Naive thymus-derived CD4-positive, alpha-beta T cell (primary cell): ENCODE results near the gene BCL11B. TPM values are rescaled to one million over a fixed set of nuclear protein-coding genes. Genes with fewer than 3 reads are reported as not detected.
A peak's percentile ranks its signal among the peaks of the same experiment; 100 is the strongest.

Experiments
- ATAC-seq: fragments of 150-1000 bp; cut with Tn5 transposase; 2 replicates; pipeline ENCODE4 v1.10.0; 2021; ENCODE audit warnings: mild to moderate bottlenecking, moderate library complexity
- CTCF ChIA-PET: fragments of 350-600 bp; sonication (Branson Sonifier 250); formaldehyde crosslinking; loops from one replicate; lab custom pipeline; 2021; ENCODE audit warnings: antibody characterized with exemption; lab: Charles Lee
- POLR2A ChIA-PET: fragments of 350-600 bp; sonication (Branson Sonifier 250); formaldehyde crosslinking; loops from one replicate; lab custom pipeline; 2021; ENCODE audit warnings: antibody characterized with exemption, inconsistent platforms; lab: Charles Lee
- DNase-seq, 9 donors: peaks; one replicate each; pipeline versions ENCODE4 v3.0.0 to v3.0.0-alpha.2; 2020 to 2022; ENCODE audit warnings: mixed read lengths in 1 of 9
- H3K27ac ChIP-seq: one replicate; pipeline ENCODE4 v1.7.0; 2013; ENCODE audit warnings: mild to moderate bottlenecking, low read depth, low read length, moderate library complexity
- H3K27me3 ChIP-seq, 2 donors: one replicate each; pipeline ENCODE4 v1.7.0; 2013; ENCODE audit warnings: low read length in 2 of 2, mild to moderate bottlenecking in 2 of 2, moderate library complexity in 2 of 2; ENCODE audit not compliant: control insufficient read depth in 2 of 2, insufficient read depth in 2 of 2
- H3K36me3 ChIP-seq, 3 experiments: 1 replicate in 2 of 3; 2 replicates in 1 of 3; pipeline ENCODE4 v1.7.0; 2013; ENCODE audit warnings: low read length in 3 of 3, mild to moderate bottlenecking in 3 of 3, moderate library complexity in 1 of 3; ENCODE audit not compliant: insufficient read depth in 3 of 3, control insufficient read depth in 2 of 3
- H3K4me1 ChIP-seq, 2 donors: one replicate each; pipeline ENCODE4 v1.7.0; 2013; ENCODE audit warnings: low read length in 2 of 2, mild to moderate bottlenecking in 2 of 2, moderate library complexity in 1 of 2; ENCODE audit not compliant: control insufficient read depth in 2 of 2, insufficient read depth in 2 of 2
- H3K4me3 ChIP-seq: 2 replicates; pipeline ENCODE4 v1.7.0; 2013; ENCODE audit warnings: mild to moderate bottlenecking, low read length
- H3K9me3 ChIP-seq, 3 experiments: 1 replicate in 2 of 3; 2 replicates in 1 of 3; pipeline ENCODE4 v1.7.0; 2013; ENCODE audit warnings: low read length in 3 of 3; ENCODE audit not compliant: control insufficient read depth in 2 of 3
- H3K27ac Mint-ChIP-seq, 9 donors: one replicate each; pipeline ENCODE4 v1.8.0; 2020 to 2022; ENCODE audit warnings: mixed read lengths in 9 of 9, mild to moderate bottlenecking in 8 of 9, moderate library complexity in 5 of 9, inconsistent platforms in 2 of 9
- H3K27me3 Mint-ChIP-seq, 5 donors: one replicate each; pipeline ENCODE4 v1.8.0; 2021 to 2022; ENCODE audit warnings: mixed read lengths in 5 of 5, mild to moderate bottlenecking in 1 of 5
- H3K36me3 Mint-ChIP-seq, 5 donors: one replicate each; pipeline ENCODE4 v1.8.0; 2020 to 2022; ENCODE audit warnings: mixed read lengths in 5 of 5, mild to moderate bottlenecking in 3 of 5, inconsistent platforms in 1 of 5
- H3K4me1 Mint-ChIP-seq, 7 donors: one replicate each; pipeline ENCODE4 v1.8.0; 2020 to 2022; ENCODE audit warnings: mixed read lengths in 7 of 7, mild to moderate bottlenecking in 3 of 7, inconsistent platforms in 1 of 7
- H3K4me3 Mint-ChIP-seq, 10 donors: one replicate each; pipeline ENCODE4 v1.8.0; 2020 to 2022; ENCODE audit warnings: mild to moderate bottlenecking in 10 of 10, mixed read lengths in 10 of 10, moderate library complexity in 6 of 10, inconsistent platforms in 2 of 10
- H3K9me3 Mint-ChIP-seq, 11 donors: one replicate each; pipeline ENCODE4 v1.8.0; 2020 to 2022; ENCODE audit warnings: mixed read lengths in 11 of 11, mild to moderate bottlenecking in 4 of 11, inconsistent platforms in 1 of 11, moderate library complexity in 1 of 11
- intact Hi-C, 2 donors: fragments of 100-400 bp; cut with micrococcal nuclease; formaldehyde crosslinking; loops; one replicate each; pipeline ENCODE4 v1.15.1; 2023
- polyA plus RNA-seq, 2 donors: library from polyadenylated mRNA; unstranded; fragments of 300-500 nt; fragmentation: Illumina TruSeq; gene quantifications; one replicate each; pipeline ENCODE4 v1.2.3, GENCODE V29; 2021
- total RNA-seq, 6 experiments: library from RNA in 5 of 6; stranded (reverse) in 5 of 6; gene quantifications; 1 replicate in 5 of 6; 2 replicates in 1 of 6; pipeline ENCODE4 v1.2.3 and lab custom pipeline; 2021 to 2026

The BCL11B gene
- total and polyA plus RNA-seq, 7 experiments from 2014 or later = 10.9 to 269 (median 145) TPM

DNA sequence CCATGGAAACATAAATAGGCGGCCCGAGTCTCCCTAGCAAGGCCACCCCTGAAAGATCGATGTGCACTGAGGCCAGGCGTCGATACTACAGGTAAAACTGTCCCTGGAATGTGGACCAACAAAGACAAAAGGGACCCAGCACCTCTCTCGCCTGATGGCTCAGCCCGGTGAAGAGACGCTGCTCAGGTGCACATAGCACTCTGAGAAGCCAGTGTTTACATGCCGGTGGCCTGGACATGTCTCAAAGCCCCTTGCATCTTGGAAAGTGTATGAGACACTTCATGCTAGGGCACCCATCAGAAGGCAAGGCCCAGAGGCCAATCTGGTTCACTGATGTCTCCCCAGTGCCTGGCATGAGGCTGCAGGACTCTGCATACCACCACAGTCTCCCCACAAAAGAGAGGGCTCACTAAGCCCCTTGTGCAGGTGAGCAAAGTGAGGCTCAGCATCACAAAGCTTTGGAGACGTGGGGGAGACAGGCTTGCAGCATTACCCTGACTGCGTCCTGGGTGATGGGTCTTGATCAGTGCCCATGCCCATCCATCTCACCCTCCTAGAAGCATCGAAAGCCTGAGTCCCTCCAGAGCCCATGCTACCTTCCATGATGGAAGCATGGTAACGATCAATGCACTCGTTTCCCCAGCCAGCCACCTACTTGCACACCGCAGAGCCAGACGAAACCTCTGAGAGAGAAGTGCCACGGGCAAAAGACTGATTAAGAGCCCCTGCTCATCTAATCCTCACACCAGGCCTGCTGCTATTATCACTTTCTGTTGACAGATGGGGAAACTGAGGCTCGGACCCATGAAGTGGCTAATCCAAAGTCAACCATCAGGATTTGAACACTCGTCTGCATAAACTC, 16.1 kb downstream of the BCL11B start:
- DNase-seq (peak in 1 of 9 donors; percentile 29), ATAC-seq (no peak)
- Histone ChIP-seq H3K9me3 (no peaks in the 10 kb centered on the region), H3K27ac (peak overlapping the region; percentile 98), H3K27me3 (no peaks in the 10 kb centered on the region), H3K36me3 (peaks cover 6 to 62% (median 39%) of the 10 kb centered on the region in 3 experiments), H3K4me3 (peak overlapping the region; percentile 56), H3K4me1 (peaks cover 97 to 100% of the 10 kb centered on the region in 2 donors)
- H3K36me3 Mint-ChIP-seq = peaks cover 19 to 84% (median 60%) of the 10 kb centered on the region in 5 donors
- H3K27ac Mint-ChIP-seq = peak overlapping the region; percentile 99 to 100 (median 100)
- peak overlapping the region; percentile 82 to 99 (median 94) for H3K4me3 Mint-ChIP-seq
- H3K27me3 Mint-ChIP-seq = no peaks in the 10 kb centered on the region
- intact Hi-C loops = loop anchor here in 1 of 2 donors (1.0 kb wide), 1 partner anchor 9 kb away; no protein-coding TSS in a partner anchor
- ChIA-PET POLR2A (interaction anchor here (3.1 to 54.4 kb wide), 4 partner anchors 9 to 47 kb away, joined by 34 to 2458 read pairs (median 706); partner anchors contain the start of gene BCL11B), CTCF (interaction anchor here (0.8 to 1.0 kb wide), 2 partner anchors 10 to 11 kb away, joined by 3 to 8 read pairs; no protein-coding TSS in a partner anchor)
- peaks cover 62 to 100% (median 97%) of the 10 kb centered on the region in 7 donors for H3K4me1 Mint-ChIP-seq
- H3K9me3 Mint-ChIP-seq = peaks cover 0 to 14% (median 0%) of the 10 kb centered on the region in 11 donors

DNA sequence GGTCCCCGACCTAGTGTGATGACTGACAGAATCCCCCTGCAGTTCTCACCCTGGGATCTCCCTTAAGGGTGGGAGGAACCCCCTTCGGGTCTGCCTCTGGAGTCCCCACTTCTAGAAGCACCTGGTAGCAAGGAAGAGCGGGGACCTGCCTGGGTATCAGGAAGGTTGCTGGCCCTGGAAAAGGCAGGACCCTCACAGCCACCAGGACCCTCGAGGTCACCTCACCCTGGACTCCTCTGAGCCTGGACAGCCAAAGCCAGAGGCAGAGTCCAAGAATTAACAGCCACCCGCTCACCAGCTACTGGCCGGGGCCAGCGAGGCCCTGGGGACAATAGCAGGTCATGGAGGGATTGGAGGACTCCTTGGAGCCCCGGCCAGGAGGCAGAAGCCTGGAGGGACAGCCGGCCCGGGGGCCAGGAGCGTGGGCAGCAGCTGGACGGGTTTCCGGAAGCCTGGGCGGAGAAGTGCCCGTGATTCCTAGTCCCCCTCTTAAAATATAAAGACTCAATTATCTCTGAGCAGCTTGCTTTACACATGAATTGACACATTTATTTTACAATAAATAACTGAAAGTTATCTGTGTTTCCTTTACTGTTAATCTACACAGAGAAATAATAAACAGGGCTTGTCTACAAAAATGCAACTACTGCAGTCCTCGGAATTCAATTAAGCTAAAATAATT, 17.5 kb downstream of the BCL11B start:
- ATAC-seq = no peak
- Mint-ChIP-seq H3K36me3 (peaks cover 19 to 82% (median 64%) of the 10 kb centered on the region in 5 donors), H3K27ac (peak overlapping the region; percentile 94 to 100 (median 100)), H3K27me3 (no peaks in the 10 kb centered on the region), H3K9me3 (peaks cover 0 to 14% (median 0%) of the 10 kb centered on the region in 11 donors), H3K4me1 (peaks cover 58 to 100% (median 94%) of the 10 kb centered on the region in 7 donors), H3K4me3 (peak overlapping the region; percentile 82 to 95 (median 90))
- Histone ChIP-seq H3K4me1 (peaks cover 97 to 98% of the 10 kb centered on the region in 2 donors), H3K4me3 (peak overlapping the region; percentile 50), H3K27me3 (no peaks in the 10 kb centered on the region), H3K27ac (peak overlapping the region; percentile 98), H3K9me3 (no peaks in the 10 kb centered on the region), H3K36me3 (peaks cover 6 to 64% (median 39%) of the 10 kb centered on the region in 3 experiments)
- CTCF ChIA-PET = interaction anchor here (0.8 to 1.7 kb wide), 5 partner anchors 9 to 18 kb away, joined by 3 to 8 read pairs (median 7); no protein-coding TSS in a partner anchor
- intact Hi-C loops = loop anchor here in 1 of 2 donors (1.0 kb wide), 1 partner anchor 7 kb away; no protein-coding TSS in a partner anchor
- POLR2A ChIA-PET = interaction anchor here (0.5 to 54.4 kb wide), 7 partner anchors 9 to 1636 kb away, joined by 3 to 2458 read pairs (median 3); partner anchors contain the start of gene BCL11B
- peak in 1 of 9 donors; percentile 19 for DNase-seq

DNA sequence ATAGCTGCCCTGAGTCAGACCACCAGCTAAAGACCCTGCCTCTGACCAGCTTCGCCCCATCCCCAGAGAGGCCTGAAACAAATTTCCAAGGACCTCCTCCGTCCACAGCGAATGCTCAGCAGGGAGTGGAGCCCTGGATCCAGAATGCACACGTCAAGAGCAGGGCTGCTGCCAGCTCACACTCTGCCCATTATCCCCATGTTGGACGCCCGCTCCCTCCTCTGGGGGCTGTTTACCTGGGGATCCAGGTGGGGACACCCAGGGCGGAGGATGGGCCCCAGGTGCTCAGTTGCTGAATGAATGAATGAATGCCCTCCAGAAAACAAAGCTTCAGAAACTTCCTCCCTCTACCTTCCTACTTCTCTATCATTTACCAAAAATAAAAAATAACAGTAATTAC, 18.1 kb downstream of the BCL11B start:
- peak overlapping the region; percentile 50 for H3K4me3 ChIP-seq
- peaks cover 58 to 100% (median 94%) of the 10 kb centered on the region in 7 donors for H3K4me1 Mint-ChIP-seq
- H3K36me3 Mint-ChIP-seq = peaks cover 18 to 82% (median 63%) of the 10 kb centered on the region in 5 donors
- H3K27me3 ChIP-seq = no peaks in the 10 kb centered on the region
- intact Hi-C loops = loop anchor here in 1 of 2 donors (1.0 kb wide), 2 partner anchors 8 to 10 kb away; no protein-coding TSS in a partner anchor
- peaks cover 98 to 99% of the 10 kb centered on the region in 2 donors for H3K4me1 ChIP-seq
- ChIA-PET CTCF (interaction anchor here (0.8 to 1.7 kb wide), 5 partner anchors 9 to 17 kb away, joined by 3 to 7 read pairs (median 5); no protein-coding TSS in a partner anchor), POLR2A (interaction anchor here (0.5 to 54.4 kb wide), 5 partner anchors 9 to 1126 kb away, joined by 3 to 2458 read pairs (median 38); partner anchors contain the start of gene BCL11B)
- H3K9me3 Mint-ChIP-seq = peaks cover 0 to 9% (median 0%) of the 10 kb centered on the region in 11 donors
- H3K36me3 ChIP-seq = peaks cover 6 to 70% (median 39%) of the 10 kb centered on the region in 3 experiments
- peak overlapping the region; percentile 98 for H3K27ac ChIP-seq
- peak overlapping the region; percentile 94 to 100 (median 100) for H3K27ac Mint-ChIP-seq
- no peaks in the 10 kb centered on the region for H3K27me3 Mint-ChIP-seq
- peak overlapping the region; percentile 82 to 93 (median 88) for H3K4me3 Mint-ChIP-seq
- H3K9me3 ChIP-seq = no peaks in the 10 kb centered on the region
- DNase-seq (no peak), ATAC-seq (no peak)

DNA sequence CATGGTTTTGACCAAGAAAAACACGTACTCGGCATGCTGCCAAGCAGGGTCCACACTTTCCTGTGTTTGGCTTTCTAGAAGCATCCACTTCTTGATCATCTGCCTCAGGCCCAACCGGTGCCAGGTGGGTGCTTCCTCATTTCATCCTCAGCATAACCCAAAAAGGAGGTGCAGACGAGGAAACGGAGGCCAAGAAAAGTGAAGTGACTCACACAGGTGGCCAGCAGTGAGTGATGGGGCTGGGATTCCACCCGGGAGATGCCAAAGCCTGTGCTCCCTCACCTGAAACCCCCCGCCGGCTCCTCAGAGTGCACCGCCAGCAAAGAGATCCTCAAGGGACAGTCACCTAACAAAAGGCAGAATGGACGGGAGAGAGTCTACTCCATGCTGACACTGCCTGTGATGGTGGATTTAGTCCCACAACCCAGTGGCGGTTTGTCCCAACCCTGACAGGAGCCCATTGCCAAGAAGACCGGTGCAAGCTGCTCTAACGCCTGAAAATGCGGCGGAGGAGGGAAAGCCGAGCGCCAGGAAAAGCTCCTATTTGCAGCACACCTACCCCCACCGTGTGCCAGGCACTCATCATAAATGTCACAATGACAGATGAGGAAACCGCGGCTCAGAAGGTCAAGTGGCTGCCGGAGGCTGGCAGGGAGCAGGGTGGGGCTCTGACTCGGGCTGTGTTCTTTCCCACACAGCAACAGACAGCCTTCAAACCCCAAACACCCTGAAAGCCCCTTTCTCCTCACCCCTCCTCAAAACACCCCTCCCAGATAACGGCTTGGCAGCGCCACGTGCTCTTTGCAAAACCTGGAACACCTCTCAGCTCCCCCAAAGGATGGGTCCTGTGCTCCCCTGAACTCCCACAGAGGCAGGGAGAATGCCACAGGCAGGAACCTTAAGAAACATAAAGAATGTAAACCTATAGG, 18.8 kb downstream of the BCL11B start:
- Histone ChIP-seq H3K27ac (peak overlapping the region; percentile 98), H3K4me1 (peaks cover 98 to 99% of the 10 kb centered on the region in 2 donors), H3K4me3 (peak overlapping the region; percentile 50), H3K27me3 (no peaks in the 10 kb centered on the region), H3K36me3 (peaks cover 6 to 75% (median 39%) of the 10 kb centered on the region in 3 experiments), H3K9me3 (no peaks in the 10 kb centered on the region)
- Mint-ChIP-seq H3K9me3 (peaks cover 0 to 7% (median 0%) of the 10 kb centered on the region in 11 donors), H3K27ac (peak overlapping the region; percentile 94 to 100 (median 100)), H3K4me1 (peaks cover 59 to 100% (median 94%) of the 10 kb centered on the region in 7 donors), H3K27me3 (no peaks in the 10 kb centered on the region), H3K36me3 (peaks cover 13 to 82% (median 63%) of the 10 kb centered on the region in 5 donors), H3K4me3 (peak overlapping the region; percentile 82 to 93 (median 88))
- intact Hi-C loops = loop anchor here in 1 of 2 donors (1.0 kb wide), 2 partner anchors 9 kb away; no protein-coding TSS in a partner anchor
- DNase-seq (peak in 6 of 9 donors; percentile 43 to 75 (median 64)), ATAC-seq (peak; percentile 72)
- CTCF ChIA-PET = interaction anchor here (0.8 to 1.7 kb wide), 4 partner anchors 9 to 16 kb away, joined by 3 to 7 read pairs (median 4); no protein-coding TSS in a partner anchor
- POLR2A ChIA-PET = interaction anchor here (0.8 to 54.4 kb wide), 5 partner anchors 8 to 1084 kb away, joined by 3 to 2458 read pairs (median 38); partner anchors contain the start of gene BCL11B

DNA sequence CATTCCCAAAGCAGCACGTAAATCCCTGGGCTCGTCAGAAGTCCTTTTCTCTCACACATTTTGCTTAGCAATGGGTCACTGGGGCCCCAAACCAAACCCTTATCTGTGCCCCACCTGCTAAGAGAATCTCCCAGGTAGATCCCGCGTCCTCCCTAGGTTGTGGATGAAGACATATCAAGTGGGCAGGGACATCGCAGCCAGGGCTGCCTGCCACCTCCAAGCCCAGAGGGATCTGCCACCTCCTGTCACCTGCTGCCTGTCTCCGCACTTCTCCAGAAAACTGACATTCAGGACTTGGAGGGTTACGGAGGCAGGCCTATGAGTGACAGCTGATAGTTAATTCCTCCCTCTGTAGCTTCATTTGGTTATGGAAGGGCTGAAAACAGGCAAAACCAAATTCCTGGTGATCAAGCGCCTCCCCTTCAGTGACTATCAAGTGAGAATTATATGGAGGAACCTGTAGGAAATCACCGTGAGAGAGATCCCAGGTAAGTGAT, 19.5 kb downstream of the BCL11B start:
- H3K27ac ChIP-seq = peak overlapping the region; percentile 98
- H3K4me3 ChIP-seq = peak overlapping the region; percentile 50
- H3K27me3 ChIP-seq = no peaks in the 10 kb centered on the region
- ChIA-PET POLR2A (interaction anchor here (0.6 to 54.4 kb wide), 5 partner anchors 16 to 1083 kb away, joined by 3 to 2458 read pairs (median 4); partner anchors contain the start of gene BCL11B), CTCF (interaction anchor here (1.1 to 1.7 kb wide), 2 partner anchors 15 kb away, joined by 3 to 5 read pairs; no protein-coding TSS in a partner anchor)
- peak in 1 of 9 donors; percentile 52 for DNase-seq
- Mint-ChIP-seq H3K27me3 (no peaks in the 10 kb centered on the region), H3K36me3 (peaks cover 10 to 81% (median 60%) of the 10 kb centered on the region in 5 donors), H3K4me3 (peak overlapping the region; percentile 82 to 93 (median 88)), H3K27ac (peak overlapping the region; percentile 94 to 100 (median 100)), H3K4me1 (peaks cover 60 to 100% (median 94%) of the 10 kb centered on the region in 7 donors), H3K9me3 (peaks cover 0 to 8% (median 0%) of the 10 kb centered on the region in 11 donors)
- no peaks in the 10 kb centered on the region for H3K9me3 ChIP-seq
- no peak for ATAC-seq
- H3K36me3 ChIP-seq = peaks cover 6 to 76% (median 35%) of the 10 kb centered on the region in 3 experiments
- intact Hi-C loops = no loop called here
- H3K4me1 ChIP-seq = peaks cover 98 to 99% of the 10 kb centered on the region in 2 donors
